ENCODE data around the gene RNF214. TPM values are rescaled to one million over a fixed set of nuclear protein-coding genes. Genes with fewer than 3 reads are reported as not detected.

The RNF214 gene
- total RNA-seq, 1 experiment from 2014 or later = 28.1 TPM

DNA sequence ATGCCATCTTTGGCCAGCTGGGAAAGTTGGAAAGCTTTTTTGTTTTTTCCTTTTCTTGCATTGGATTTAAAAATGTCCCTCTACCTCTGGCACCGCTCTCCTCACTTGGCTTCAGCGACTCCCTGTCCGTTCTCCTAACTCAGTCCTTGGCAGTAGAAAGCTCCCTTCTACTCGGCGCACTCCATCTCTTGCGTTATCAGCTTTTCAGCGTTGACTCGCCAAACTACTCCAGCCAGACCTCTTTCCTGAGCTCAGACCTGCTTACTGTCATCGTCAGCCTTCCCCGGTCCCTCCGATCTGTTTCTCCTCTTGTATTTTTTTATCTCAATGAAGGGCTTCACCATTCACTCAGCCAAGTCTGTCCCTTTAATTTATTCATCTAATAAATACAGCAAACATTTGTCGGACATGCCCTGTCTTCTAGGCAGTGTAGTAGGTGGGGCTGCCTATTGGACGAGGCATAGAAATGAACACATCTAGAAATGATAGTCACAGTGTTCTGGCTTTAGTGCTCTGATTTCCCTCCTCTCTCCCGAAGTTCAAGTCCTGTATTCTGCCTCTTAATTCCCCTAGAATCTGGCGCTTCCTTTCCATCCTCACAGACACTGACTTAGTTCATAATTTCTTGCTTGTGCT is 96.0 kb downstream of the RNF214 start:
- TF ChIP-seq EZH2 (IDR thresholded peaks at IDR 0.05; ENCODE audit: low read depth) (no peak), CTCF (conservative IDR thresholded peaks at IDR 0.05) (no peak)
- peak overlapping the region; percentile 91 for H2AFZ ChIP-seq
- peak overlapping the region; percentile 75 for H3K4me3 ChIP-seq
- intact Hi-C loops (cut with micrococcal nuclease; ENCODE audit: unreplicated experiment) = loop anchor here (2.0 kb wide), 1 partner anchor 96 kb away; the partner anchor contains the start of genes PCSK7 and RNF214
- DNase-seq = peak in 1 of 2 experiments; percentile 56
- H3K4me1 ChIP-seq (replicated peaks; ENCODE audit: insufficient read depth) = peaks cover 13% of the 10 kb centered on the region
- no peaks in the 10 kb centered on the region for H3K9me2 ChIP-seq (ENCODE audit: insufficient read depth)
- H4K20me1 ChIP-seq (ENCODE audit: insufficient read depth) = 0 out of 2 replicates have a peak, but pooled peaks cover 6% of the 10 kb centered on the region
- H3K79me2 ChIP-seq (ENCODE audit: low read depth) = 0 out of 2 replicates have a peak, but pooled peaks cover 8% of the 10 kb centered on the region
- ChIA-PET CTCF (no interaction called here), POLR2A (ENCODE audit: unreplicated experiment) (interaction anchor here (0.6 kb wide), 1 partner anchor 601 kb away, joined by 3 read pairs; the partner anchor contains the start of gene TMPRSS13)
- peaks cover 13% of the 10 kb centered on the region for H3F3A ChIP-seq (ENCODE audit: insufficient read depth, low read depth)
- peak overlapping the region; percentile 89 for H3K4me2 ChIP-seq
- no peaks in the 10 kb centered on the region for H3K27me3 ChIP-seq (ENCODE audit: insufficient read depth, low read depth)
- no peaks in the 10 kb centered on the region for H3K9me3 ChIP-seq (ENCODE audit: insufficient read depth, low read depth)
- peak overlapping the region; percentile 44 for H3K27ac ChIP-seq
- no peaks in the 10 kb centered on the region for H3K36me3 ChIP-seq (ENCODE audit: low read depth)
- TSS peak; percentile 50 for BruUV-seq (replicated peaks)

DNA sequence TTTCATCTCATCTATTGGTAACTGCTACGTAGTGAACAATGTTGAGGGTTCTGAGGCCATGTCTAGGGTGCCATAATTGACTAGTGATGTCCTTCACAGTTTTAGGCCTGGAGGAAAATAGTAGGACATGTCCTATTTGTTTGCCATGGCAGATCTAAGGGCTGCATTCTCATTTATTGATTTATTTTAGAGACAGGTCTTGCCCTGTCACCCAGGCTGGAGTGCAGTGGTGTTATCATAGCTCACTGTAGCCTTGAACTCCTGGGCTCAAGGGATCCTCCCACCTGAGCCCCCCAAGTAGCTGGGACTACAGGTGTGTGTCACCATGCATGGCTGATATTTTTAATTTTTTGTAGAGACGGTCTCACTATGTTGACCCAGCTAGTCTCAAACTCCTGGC is 100.4 kb downstream of the RNF214 start:
- Histone ChIP-seq H3K36me3 (ENCODE audit: low read depth) (no peaks in the 10 kb centered on the region), H4K20me1 (ENCODE audit: insufficient read depth) (0 out of 2 replicates have a peak, but pooled peaks cover 6% of the 10 kb centered on the region), H3K9me2 (ENCODE audit: insufficient read depth) (no peaks in the 10 kb centered on the region), H3F3A (ENCODE audit: insufficient read depth, low read depth) (peaks cover 9% of the 10 kb centered on the region), H3K9me3 (ENCODE audit: insufficient read depth, low read depth) (no peaks in the 10 kb centered on the region), H3K4me3 (no peak overlapping the region), H3K4me2 (no peak overlapping the region), H3K79me2 (ENCODE audit: low read depth) (0 out of 2 replicates have a peak, but pooled peaks cover 8% of the 10 kb centered on the region), H2AFZ (no peak overlapping the region), H3K27ac (no peak overlapping the region), H3K4me1 (replicated peaks; ENCODE audit: insufficient read depth) (peaks cover 13% of the 10 kb centered on the region), H3K27me3 (ENCODE audit: insufficient read depth, low read depth) (no peaks in the 10 kb centered on the region)
- DNase-seq = no peak
- CTCF ChIA-PET = no interaction called here
- no TSS peak for BruUV-seq (replicated peaks)
- POLR2A ChIA-PET (ENCODE audit: unreplicated experiment) = no interaction called here
- intact Hi-C loops (cut with micrococcal nuclease; ENCODE audit: unreplicated experiment) = no loop called here
- TF ChIP-seq EZH2 (IDR thresholded peaks at IDR 0.05; ENCODE audit: low read depth) = no peak
- TF ChIP-seq CTCF (conservative IDR thresholded peaks at IDR 0.05) = no peak

GRCh38 chr11:117333917-117334316 is 101.4 kb downstream of the RNF214 start:
- Histone ChIP-seq H3K9me2 (ENCODE audit: insufficient read depth) (no peaks in the 10 kb centered on the region), H3K9me3 (ENCODE audit: insufficient read depth, low read depth) (no peaks in the 10 kb centered on the region), H4K20me1 (ENCODE audit: insufficient read depth) (0 out of 2 replicates have a peak, but pooled peaks cover 4% of the 10 kb centered on the region), H3F3A (ENCODE audit: insufficient read depth, low read depth) (no peaks in the 10 kb centered on the region), H3K79me2 (ENCODE audit: low read depth) (0 out of 2 replicates have a peak, but pooled peaks cover 5% of the 10 kb centered on the region), H3K4me1 (replicated peaks; ENCODE audit: insufficient read depth) (peaks cover 7% of the 10 kb centered on the region), H3K27ac (no peak overlapping the region), H3K4me2 (no peak overlapping the region), H3K36me3 (ENCODE audit: low read depth) (no peaks in the 10 kb centered on the region), H3K4me3 (no peak overlapping the region), H2AFZ (no peak overlapping the region), H3K27me3 (ENCODE audit: insufficient read depth, low read depth) (no peaks in the 10 kb centered on the region)
- no TSS peak for BruUV-seq (replicated peaks)
- intact Hi-C loops (cut with micrococcal nuclease; ENCODE audit: unreplicated experiment) = no loop called here
- ChIA-PET POLR2A (ENCODE audit: unreplicated experiment) (no interaction called here), CTCF (no interaction called here)
- TF ChIP-seq CTCF (conservative IDR thresholded peaks at IDR 0.05) (no peak), EZH2 (IDR thresholded peaks at IDR 0.05; ENCODE audit: low read depth) (no peak)
- no peak for DNase-seq
